ENCODE measurements around the gene OR52K2. TPM values are rescaled to one million over a fixed set of nuclear protein-coding genes. Genes with fewer than 3 reads are reported as not detected.
A peak's percentile ranks its signal among the peaks of the same experiment; 100 is the strongest.
"Not testable (repeated sequence)": the region's sequence is repeated elsewhere in the genome, so short reads cannot be mapped to it uniquely, and the experiment has no call there.

OR52K2 gene
- total RNA-seq (2022) (not detected in 2 replicates), Bru-seq, nascent RNA (percentile 6 among the genes with signal in this experiment), BruChase-seq, experiment 1, labeled RNA remaining after a 6-hour chase (not detected), BruChase-seq, experiment 2, labeled RNA remaining after a 2-hour chase (not detected)
- long read RNA-seq, result 0 reads

- Mint-ChIP-seq H3K27me3 (ENCODE audit: unreplicated experiment) (peaks cover 13% of the 10 kb centered on the region), H3K4me3 (ENCODE audit: low read depth, unreplicated experiment) (no peak within 1 kb of the TSS), H3K36me3 (ENCODE audit: insufficient read depth, unreplicated experiment) (no peaks in the 10 kb centered on the region), H3K27ac (ENCODE audit: unreplicated experiment) (no peak within 1 kb of the TSS), H3K9me3 (ENCODE audit: low read depth, unreplicated experiment) (peaks cover under 1% of the 10 kb centered on the region), H3K4me1 (ENCODE audit: low read depth, unreplicated experiment) (no peaks in the 10 kb centered on the region)
- no peak for DNase-seq
- TF ChIP-seq, protein P1, sequence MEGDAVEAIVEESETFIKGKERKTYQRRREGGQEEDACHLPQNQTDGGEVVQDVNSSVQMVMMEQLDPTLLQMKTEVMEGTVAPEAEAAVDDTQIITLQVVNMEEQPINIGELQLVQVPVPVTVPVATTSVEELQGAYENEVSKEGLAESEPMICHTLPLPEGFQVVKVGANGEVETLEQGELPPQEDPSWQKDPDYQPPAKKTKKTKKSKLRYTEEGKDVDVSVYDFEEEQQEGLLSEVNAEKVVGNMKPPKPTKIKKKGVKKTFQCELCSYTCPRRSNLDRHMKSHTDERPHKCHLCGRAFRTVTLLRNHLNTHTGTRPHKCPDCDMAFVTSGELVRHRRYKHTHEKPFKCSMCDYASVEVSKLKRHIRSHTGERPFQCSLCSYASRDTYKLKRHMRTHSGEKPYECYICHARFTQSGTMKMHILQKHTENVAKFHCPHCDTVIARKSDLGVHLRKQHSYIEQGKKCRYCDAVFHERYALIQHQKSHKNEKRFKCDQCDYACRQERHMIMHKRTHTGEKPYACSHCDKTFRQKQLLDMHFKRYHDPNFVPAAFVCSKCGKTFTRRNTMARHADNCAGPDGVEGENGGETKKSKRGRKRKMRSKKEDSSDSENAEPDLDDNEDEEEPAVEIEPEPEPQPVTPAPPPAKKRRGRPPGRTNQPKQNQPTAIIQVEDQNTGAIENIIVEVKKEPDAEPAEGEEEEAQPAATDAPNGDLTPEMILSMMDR (IDR thresholded peaks at IDR 0.05; ENCODE audit: unreplicated experiment), result no peak
- CTCF ChIA-PET, result no interaction called here
- no TSS peak for BruUV-seq (replicated peaks)
- intact Hi-C loops (cut with micrococcal nuclease; ENCODE audit: unreplicated experiment), result no loop called here
Measured at GRCh38 chr11:4448995-4449394, at the start of gene OR52K2. Gene OR52K2 (plus strand): TSS chr11:4449295. CDS start chr11:4449340, 45 bp downstream.

DNA sequence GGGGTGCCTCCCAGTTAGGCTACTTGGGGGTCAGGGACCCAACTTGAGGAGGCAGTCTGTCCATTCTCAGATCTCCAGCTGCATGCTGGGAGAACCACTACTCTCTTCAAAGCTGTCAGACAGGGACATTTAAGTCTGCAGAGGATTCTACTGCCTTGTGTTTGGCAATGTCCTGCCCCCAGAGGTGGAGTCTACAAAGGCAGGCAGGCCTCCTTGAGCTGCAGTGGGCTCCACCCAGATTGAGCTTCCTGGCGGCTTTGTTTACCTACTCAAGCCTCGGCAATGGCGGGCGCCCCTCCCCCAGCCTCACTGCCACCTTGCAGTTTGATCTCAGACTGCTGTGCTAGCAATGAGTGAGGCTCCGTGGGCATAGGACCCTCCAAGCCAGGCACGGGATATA lies 42.9 kb upstream of the OR52K2 start:
- CTCF ChIA-PET, result interaction anchor here (0.6 kb wide), 1 partner anchor 14 kb away, joined by 3 read pairs; no protein-coding TSS in a partner anchor
- intact Hi-C loops (cut with micrococcal nuclease; ENCODE audit: unreplicated experiment); H3K4me3 Mint-ChIP-seq (ENCODE audit: low read depth, unreplicated experiment); BruUV-seq (replicated peaks); H3K9me3 Mint-ChIP-seq (ENCODE audit: low read depth, unreplicated experiment); H3K36me3 Mint-ChIP-seq (ENCODE audit: insufficient read depth, unreplicated experiment); H3K4me1 Mint-ChIP-seq (ENCODE audit: low read depth, unreplicated experiment); H3K27ac Mint-ChIP-seq (ENCODE audit: unreplicated experiment); DNase-seq: not testable (repeated sequence)
- peaks cover 20% of the 10 kb centered on the region for H3K27me3 Mint-ChIP-seq (ENCODE audit: unreplicated experiment)

DNA sequence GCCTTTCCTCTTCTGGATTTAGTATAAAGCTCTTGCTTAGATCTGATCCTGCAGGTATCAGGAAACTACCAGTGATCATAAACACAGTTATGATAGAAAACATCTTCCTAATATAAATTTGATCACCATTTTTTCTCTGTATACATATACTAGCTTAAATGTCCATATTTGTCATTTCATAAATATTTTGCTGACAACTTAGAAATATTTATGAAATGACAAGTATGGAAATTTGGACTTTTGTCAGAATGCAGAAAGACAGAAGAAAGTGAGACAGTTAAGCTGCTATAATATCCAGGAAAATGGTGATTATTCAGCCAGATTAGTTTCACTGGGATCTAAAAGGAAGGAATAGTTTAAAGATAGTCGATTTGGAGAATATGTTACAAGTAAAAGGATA lies 32.8 kb upstream of the OR52K2 start:
- intact Hi-C loops (cut with micrococcal nuclease; ENCODE audit: unreplicated experiment), result no loop called here
- Mint-ChIP-seq H3K27me3 (ENCODE audit: unreplicated experiment) (peaks cover 42% of the 10 kb centered on the region), H3K36me3 (ENCODE audit: insufficient read depth, unreplicated experiment) (no peaks in the 10 kb centered on the region), H3K4me3 (ENCODE audit: low read depth, unreplicated experiment) (no peak overlapping the region), H3K4me1 (ENCODE audit: low read depth, unreplicated experiment) (no peaks in the 10 kb centered on the region), H3K9me3 (ENCODE audit: low read depth, unreplicated experiment) (no peaks in the 10 kb centered on the region), H3K27ac (ENCODE audit: unreplicated experiment) (no peak overlapping the region)
- CTCF ChIA-PET, result no interaction called here
- DNase-seq, result no peak
- BruUV-seq (replicated peaks), result no TSS peak
- TF ChIP-seq, protein P1 (IDR thresholded peaks at IDR 0.05; ENCODE audit: unreplicated experiment), result no peak

DNA sequence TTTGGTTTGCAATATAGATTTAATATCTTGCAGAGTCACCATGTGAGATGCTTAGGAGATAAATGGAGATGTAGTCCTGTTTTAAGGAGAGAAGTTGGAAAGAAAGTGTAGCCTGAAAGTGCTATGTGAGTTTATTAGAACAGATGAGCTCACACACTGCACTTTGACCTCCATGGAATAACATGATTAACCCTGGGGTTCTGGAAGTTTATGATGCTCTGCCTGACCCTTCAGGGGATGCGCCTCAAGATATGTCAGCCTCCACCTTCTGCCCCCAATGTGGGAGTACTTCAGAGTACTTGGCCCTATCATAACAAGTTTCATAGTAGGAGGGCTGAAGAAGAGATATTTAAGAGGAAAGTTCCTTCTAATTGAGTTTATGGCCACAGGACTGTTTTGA lies 32.3 kb upstream of the OR52K2 start:
- Mint-ChIP-seq H3K9me3 (ENCODE audit: low read depth, unreplicated experiment) (no peaks in the 10 kb centered on the region), H3K4me1 (ENCODE audit: low read depth, unreplicated experiment) (no peaks in the 10 kb centered on the region), H3K4me3 (ENCODE audit: low read depth, unreplicated experiment) (no peak overlapping the region), H3K27ac (ENCODE audit: unreplicated experiment) (no peak overlapping the region), H3K36me3 (ENCODE audit: insufficient read depth, unreplicated experiment) (no peaks in the 10 kb centered on the region), H3K27me3 (ENCODE audit: unreplicated experiment) (peaks cover 42% of the 10 kb centered on the region)
- TF ChIP-seq, protein P1 (IDR thresholded peaks at IDR 0.05; ENCODE audit: unreplicated experiment), result no peak
- CTCF ChIA-PET, result no interaction called here
- no TSS peak for BruUV-seq (replicated peaks)
- DNase-seq, result no peak
- intact Hi-C loops (cut with micrococcal nuclease; ENCODE audit: unreplicated experiment), result no loop called here

- Mint-ChIP-seq H3K4me1 (ENCODE audit: low read depth, unreplicated experiment) (no peaks in the 10 kb centered on the region), H3K4me3 (ENCODE audit: low read depth, unreplicated experiment) (no peak overlapping the region), H3K9me3 (ENCODE audit: low read depth, unreplicated experiment) (no peaks in the 10 kb centered on the region), H3K27ac (ENCODE audit: unreplicated experiment) (no peak overlapping the region), H3K27me3 (ENCODE audit: unreplicated experiment) (peaks cover 34% of the 10 kb centered on the region), H3K36me3 (ENCODE audit: insufficient read depth, unreplicated experiment) (no peaks in the 10 kb centered on the region)
- no TSS peak for BruUV-seq (replicated peaks)
- TF ChIP-seq, protein P1 (IDR thresholded peaks at IDR 0.05; ENCODE audit: unreplicated experiment), result no peak
- no peak for DNase-seq
- intact Hi-C loops (cut with micrococcal nuclease; ENCODE audit: unreplicated experiment), result no loop called here
- CTCF ChIA-PET, result no interaction called here
Measured at GRCh38 chr11:4418403-4418802, 30.7 kb upstream of the OR52K2 start.

All from Calu3 (cell line).